Chondrocyte (in vitro differentiated cells): ENCODE data around the gene LMO7. TPM values are rescaled to one million over a fixed set of nuclear protein-coding genes. Genes with fewer than 3 reads are reported as not detected.
A peak's percentile ranks its signal among the peaks of the same experiment; 100 is the strongest.

Source experiments
- DNase-seq: peaks from one replicate; pipeline ENCODE4 v3.0.0; 2021; ENCODE audit warnings: mixed read lengths, low spot score
- H3K27ac Mint-ChIP-seq: one replicate; pipeline ENCODE4 v1.8.0; 2021; ENCODE audit warnings: mild to moderate bottlenecking, moderate library complexity, mixed read lengths; ENCODE audit not compliant: unreplicated experiment
- H3K27me3 Mint-ChIP-seq: 2 replicates; pipeline ENCODE4 v1.8.0; 2021; ENCODE audit warnings: low read depth, mixed read lengths
- H3K36me3 Mint-ChIP-seq: 2 replicates; pipeline ENCODE4 v1.8.0; 2021; ENCODE audit warnings: low read depth, mixed read lengths
- H3K4me1 Mint-ChIP-seq: 2 replicates; pipeline ENCODE4 v1.8.0; 2021; ENCODE audit warnings: low read depth, mild to moderate bottlenecking, mixed read lengths
- H3K4me3 Mint-ChIP-seq: one replicate; pipeline ENCODE4 v1.8.0; 2021; ENCODE audit warnings: mild to moderate bottlenecking, moderate library complexity, mixed read lengths; ENCODE audit not compliant: unreplicated experiment
- H3K9me3 Mint-ChIP-seq: 2 replicates; pipeline ENCODE4 v1.8.0; 2021; ENCODE audit warnings: low read depth, mixed read lengths
- CTCF ChIP-seq: fragments of 200-600 bp; sonication (generic); IDR thresholded peaks from 2 replicates; pipeline ENCODE4 v1.5.0; 2021; ENCODE audit warnings: antibody characterized with exemption, mild to moderate bottlenecking, moderate library complexity
- total RNA-seq: library from RNA; stranded (reverse); gene quantifications from 3 replicates; pipeline ENCODE4 v1.2.1, GENCODE V29; 2021

The LMO7 gene
- total RNA-seq, 1 donor from 2014 or later, result 199 TPM

- H3K4me1 Mint-ChIP-seq, result peaks cover 50% of the 10 kb centered on the region
- DNase-seq, result no peak
- TF ChIP-seq CTCF, result no peak
- no peaks in the 10 kb centered on the region for H3K27me3 Mint-ChIP-seq
- H3K4me3 Mint-ChIP-seq, result no peak overlapping the region
- no peaks in the 10 kb centered on the region for H3K9me3 Mint-ChIP-seq
- H3K36me3 Mint-ChIP-seq, result peaks cover 17% of the 10 kb centered on the region
- H3K27ac Mint-ChIP-seq, result no peak overlapping the region
These were observed 16.6 kb downstream of the LMO7 start for GRCh38 chr13:75652726-75653125.

- Mint-ChIP-seq H3K4me3 (no peak overlapping the region), H3K36me3 (peaks cover 16% of the 10 kb centered on the region), H3K9me3 (peaks cover 3% of the 10 kb centered on the region), H3K27me3 (no peaks in the 10 kb centered on the region), H3K4me1 (peaks cover 56% of the 10 kb centered on the region), H3K27ac (peak overlapping the region; percentile 12)
- TF ChIP-seq CTCF, result no peak
- no peak for DNase-seq
These were observed 20.4 kb downstream of the LMO7 start for GRCh38 chr13:75656425-75656989.

- Mint-ChIP-seq H3K36me3 (peaks cover 16% of the 10 kb centered on the region), H3K9me3 (peaks cover 3% of the 10 kb centered on the region), H3K4me3 (no peak overlapping the region), H3K27ac (peak overlapping the region; percentile 17), H3K27me3 (no peaks in the 10 kb centered on the region), H3K4me1 (peaks cover 55% of the 10 kb centered on the region)
- no peak for TF ChIP-seq CTCF
- DNase-seq, result no peak
These were observed 21.0 kb downstream of the LMO7 start for GRCh38 chr13:75657111-75657510.

GRCh38 chr13:75660694-75661093 is 24.6 kb downstream of the LMO7 start:
- Mint-ChIP-seq H3K27me3 (no peaks in the 10 kb centered on the region), H3K36me3 (peaks cover 11% of the 10 kb centered on the region), H3K4me1 (peaks cover 48% of the 10 kb centered on the region), H3K9me3 (peaks cover 3% of the 10 kb centered on the region), H3K27ac (peak overlapping the region; percentile 45), H3K4me3 (no peak overlapping the region)
- TF ChIP-seq CTCF, result no peak
- DNase-seq, result no peak

- Mint-ChIP-seq H3K4me3 (no peak overlapping the region), H3K27me3 (no peaks in the 10 kb centered on the region), H3K36me3 (peaks cover 11% of the 10 kb centered on the region), H3K9me3 (peaks cover 3% of the 10 kb centered on the region), H3K27ac (no peak overlapping the region), H3K4me1 (peaks cover 49% of the 10 kb centered on the region)
- no peak for DNase-seq
- no peak for TF ChIP-seq CTCF
These were observed 25.3 kb downstream of the LMO7 start for GRCh38 chr13:75661443-75661842.
